ENCODE data around the gene PIM3. TPM values are rescaled to one million over a fixed set of nuclear protein-coding genes. Genes with fewer than 3 reads are reported as not detected.

The PIM3 gene
- polyA plus RNA-seq, 1 of the 3 experiments (the other 2 are of a cell fraction): 15.3 TPM

GRCh38 chr22:49968313-49968830 lies 7.8 kb downstream of the PIM3 start:
- Histone ChIP-seq H3K27me3 (ENCODE audit: insufficient read depth) (no peaks in the 10 kb centered on the region), H3K79me2 (ENCODE audit: insufficient read depth) (peaks cover 9% of the 10 kb centered on the region; the same call in 1 of the 2 replicates), H3F3A (replicated peaks; ENCODE audit: insufficient read depth) (no peaks in the 10 kb centered on the region), H3K4me3 (ENCODE audit: low read depth in 2 of 2, low read length in 1 of 2) (no peak overlapping the region), H3K4me2 (no peak overlapping the region), H4K20me1 (ENCODE audit: insufficient read depth) (no peaks in the 10 kb centered on the region), H3K9me3 (no peaks in the 10 kb centered on the region), H3K9me2 (no peaks in the 10 kb centered on the region), H3K4me1 (ENCODE audit: control insufficient read depth in 1 of 2, insufficient read depth in 2 of 2, low read depth in 1 of 2, low read length in 1 of 2) (peaks cover 9 to 24% of the 10 kb centered on the region in 2 experiments; a peak in 2 of 4 replicates), H3K36me3 (replicated peaks in 1 of 2; ENCODE audit: control insufficient read depth in 1 of 2, insufficient read depth in 2 of 2, low read length in 1 of 2) (peaks cover 4 to 8% of the 10 kb centered on the region in 2 experiments), H3K9ac (no peak overlapping the region), H2AFZ (ENCODE audit: low read depth) (no peak overlapping the region), H3K27ac (ENCODE audit: low read depth in 2 of 2, low read length in 1 of 2) (no peak overlapping the region)
- POLR2A ChIA-PET: no interaction called here
- 98% methylated on average over 11 of the region's 11 CpGs for WGBS (ENCODE audit: low lambda C conversion rate)
- no peak for TF ChIP-seq JUND (IDR thresholded peaks at IDR 0.05)
- no peak for TF ChIP-seq NRF1 (IDR thresholded peaks at IDR 0.05; ENCODE audit: low read depth, low read length)
- no peak for TF ChIP-seq MXI1 (IDR thresholded peaks at IDR 0.05; ENCODE audit: low read depth, low read length)
- TF ChIP-seq MAX (IDR thresholded peaks at IDR 0.05; ENCODE audit: low read depth): no peak
- TF ChIP-seq TCF12 (IDR thresholded peaks at IDR 0.05): no peak
- TF ChIP-seq REST (IDR thresholded peaks at IDR 0.05; ENCODE audit: low read depth, low read length): no peak
- no peak for TF ChIP-seq USF1 (IDR thresholded peaks at IDR 0.05; ENCODE audit: borderline replicate concordance, low read depth)
- no peak for TF ChIP-seq USF2 (IDR thresholded peaks at IDR 0.05; ENCODE audit: borderline replicate concordance, low read depth, low read length)
- no peak for TF ChIP-seq CTCF (IDR thresholded peaks at IDR 0.05)
- no peak for TF ChIP-seq POLR2AphosphoS5 (IDR thresholded peaks at IDR 0.05; ENCODE audit: low read depth, low read length)
- TF ChIP-seq FOXM1 (IDR thresholded peaks at IDR 0.05; ENCODE audit: low read depth): no peak
- no peak for TF ChIP-seq IRF3 (IDR thresholded peaks at IDR 0.05; ENCODE audit: low read depth, low read length)
- TF ChIP-seq ELF1 (IDR thresholded peaks at IDR 0.05): no peak
- TF ChIP-seq MEF2A (IDR thresholded peaks at IDR 0.05; ENCODE audit: borderline replicate concordance, low read depth): no peak
- TF ChIP-seq SMC3 (IDR thresholded peaks at IDR 0.05; ENCODE audit: low read depth, low read length): no peak
- TF ChIP-seq EP300 (IDR thresholded peaks at IDR 0.05; ENCODE audit: borderline replicate concordance in 1 of 2, low read depth in 1 of 2, low read length in 1 of 2): no peak
- TF ChIP-seq RCOR1 (IDR thresholded peaks at IDR 0.05; ENCODE audit: low read length): no peak
- no peak for TF ChIP-seq RXRA (IDR thresholded peaks at IDR 0.05; ENCODE audit: borderline replicate concordance, low read depth)
- CTCF ChIA-PET: interaction anchor here (0.7 to 3.9 kb wide), 9 partner anchors 12 to 178 kb away, joined by 3 to 18 read pairs (median 4); no protein-coding TSS in a partner anchor
- peak; percentile 33 for DNase-seq
